ENCODE results near the gene LMO4. TPM values are rescaled to one million over a fixed set of nuclear protein-coding genes. Genes with fewer than 3 reads are reported as not detected.

LMO4 gene
- total RNA-seq, 4 donors from 2014 or later: 32.7 to 57.3 (median 52.1) TPM

DNA sequence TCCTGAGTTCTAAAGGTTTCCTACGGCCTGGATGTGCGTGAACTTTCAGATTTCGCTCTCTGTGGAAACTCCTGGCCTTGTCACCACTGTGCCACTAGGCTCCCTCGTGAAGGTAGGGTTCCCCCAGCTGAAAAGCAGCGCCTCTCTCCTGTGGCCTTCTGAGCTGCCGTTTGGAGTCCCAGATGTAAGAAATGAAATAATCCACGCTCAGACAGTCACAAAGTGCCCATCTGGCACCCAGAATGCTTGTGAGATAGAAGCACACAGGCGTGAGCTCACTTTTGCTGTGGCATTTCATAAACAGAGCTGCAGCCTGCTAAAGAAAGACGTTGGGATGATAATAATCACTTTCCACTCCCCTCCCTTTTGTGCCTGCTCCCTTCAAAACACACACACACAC is 65.8 kb downstream of the LMO4 start:
- DNase-seq: no peak
- no peaks in the 10 kb centered on the region for H3K36me3 ChIP-seq
- peaks cover 4 to 30% (median 10%) of the 10 kb centered on the region in 3 donors for H3K4me1 ChIP-seq
- WGBS, 2 donors: 69 to 95% methylated on average over 6 to 9 of the region's 9 CpGs
- no peak for TF ChIP-seq POLR2A (IDR thresholded peaks at IDR 0.05)
- TF ChIP-seq, protein P1, sequence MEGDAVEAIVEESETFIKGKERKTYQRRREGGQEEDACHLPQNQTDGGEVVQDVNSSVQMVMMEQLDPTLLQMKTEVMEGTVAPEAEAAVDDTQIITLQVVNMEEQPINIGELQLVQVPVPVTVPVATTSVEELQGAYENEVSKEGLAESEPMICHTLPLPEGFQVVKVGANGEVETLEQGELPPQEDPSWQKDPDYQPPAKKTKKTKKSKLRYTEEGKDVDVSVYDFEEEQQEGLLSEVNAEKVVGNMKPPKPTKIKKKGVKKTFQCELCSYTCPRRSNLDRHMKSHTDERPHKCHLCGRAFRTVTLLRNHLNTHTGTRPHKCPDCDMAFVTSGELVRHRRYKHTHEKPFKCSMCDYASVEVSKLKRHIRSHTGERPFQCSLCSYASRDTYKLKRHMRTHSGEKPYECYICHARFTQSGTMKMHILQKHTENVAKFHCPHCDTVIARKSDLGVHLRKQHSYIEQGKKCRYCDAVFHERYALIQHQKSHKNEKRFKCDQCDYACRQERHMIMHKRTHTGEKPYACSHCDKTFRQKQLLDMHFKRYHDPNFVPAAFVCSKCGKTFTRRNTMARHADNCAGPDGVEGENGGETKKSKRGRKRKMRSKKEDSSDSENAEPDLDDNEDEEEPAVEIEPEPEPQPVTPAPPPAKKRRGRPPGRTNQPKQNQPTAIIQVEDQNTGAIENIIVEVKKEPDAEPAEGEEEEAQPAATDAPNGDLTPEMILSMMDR (IDR thresholded peaks at IDR 0.05): no peak
- H3K27me3 ChIP-seq: no peaks in the 10 kb centered on the region
- H3K9me3 ChIP-seq: no peaks in the 10 kb centered on the region
- H3K4me3 ChIP-seq: no peak overlapping the region
- H3K27ac ChIP-seq: no peak overlapping the region
- intact Hi-C loops (cut with DNase I): no loop called here

DNA sequence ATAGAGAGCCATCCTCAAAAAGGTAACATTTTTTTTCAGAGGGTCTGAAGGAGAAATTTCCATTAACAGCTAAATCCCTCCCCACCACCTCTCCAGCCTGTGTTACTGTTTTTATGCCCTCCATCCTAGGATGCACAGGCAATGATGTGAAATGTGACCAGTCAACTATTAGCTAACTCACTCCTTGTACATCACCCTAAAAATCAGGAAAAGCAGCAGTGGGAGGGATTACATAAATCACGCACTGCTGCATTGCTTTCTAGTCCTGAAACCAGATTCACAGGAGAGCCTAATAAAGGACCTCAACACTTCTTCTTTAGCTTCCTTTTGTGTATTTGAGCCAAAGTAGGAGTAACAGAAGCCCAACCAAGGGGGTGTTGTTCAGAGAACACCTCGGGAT is 66.3 kb downstream of the LMO4 start:
- no peaks in the 10 kb centered on the region for H3K9me3 ChIP-seq
- no peak for DNase-seq
- no peaks in the 10 kb centered on the region for H3K27me3 ChIP-seq
- no peak overlapping the region for H3K4me3 ChIP-seq
- no peaks in the 10 kb centered on the region for H3K36me3 ChIP-seq
- no peak for TF ChIP-seq POLR2A (IDR thresholded peaks at IDR 0.05)
- TF ChIP-seq, protein P1 (IDR thresholded peaks at IDR 0.05): no peak
- WGBS, 2 donors: 90 to 100% methylated on average over 2 of the region's 2 CpGs
- intact Hi-C loops (cut with DNase I): no loop called here
- peaks cover 4 to 35% (median 13%) of the 10 kb centered on the region in 3 donors for H3K4me1 ChIP-seq
- H3K27ac ChIP-seq: no peak overlapping the region
